ENCODE results near the gene ZYX. TPM values are rescaled to one million over a fixed set of nuclear protein-coding genes. Genes with fewer than 3 reads are reported as not detected.
"Not testable (repeated sequence)": the region's sequence is repeated elsewhere in the genome, so short reads cannot be mapped to it uniquely, and the experiment has no call there.

The ZYX gene
- total and polyA plus RNA-seq, 2 experiments from 2014 or later: 31.8 to 202 TPM

DNA sequence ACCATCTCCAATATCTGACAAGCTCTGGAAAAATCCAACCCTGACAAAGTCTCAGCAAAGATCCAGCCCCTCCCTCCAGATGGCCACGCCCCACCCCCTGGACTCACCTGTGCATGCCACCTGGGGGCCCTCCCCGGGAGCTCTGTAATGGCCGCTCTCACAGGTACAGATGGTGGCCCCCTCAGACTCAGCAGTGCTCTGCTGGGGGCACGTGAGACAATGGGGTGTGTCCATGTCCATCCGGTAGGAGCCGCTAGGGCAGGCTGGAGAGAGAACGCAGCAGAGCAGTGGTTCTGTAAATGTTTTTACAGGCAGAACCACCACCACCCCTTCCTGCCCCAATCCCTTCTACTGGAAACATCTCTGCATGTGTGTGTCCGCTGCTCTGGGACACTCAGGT, 18.0 kb downstream of the ZYX start:
- TF ChIP-seq EZH2phosphoT487 (IDR thresholded peaks at IDR 0.05; ENCODE audit: low read depth, severe bottlenecking, unreplicated experiment) (no peak), CTCF (IDR thresholded peaks at IDR 0.05; ENCODE audit: poor library complexity) (no peak), EZH2 (IDR thresholded peaks at IDR 0.05; ENCODE audit: borderline replicate concordance) (no peak)
- Histone ChIP-seq H3K79me2 (no peaks in the 10 kb centered on the region), H3K4me3 (no peak overlapping the region), H3K4me2 (no peak overlapping the region), H4K20me1 (ENCODE audit: insufficient read depth, poor library complexity, severe bottlenecking) (no peaks in the 10 kb centered on the region), H3K9me2 (replicated peaks; ENCODE audit: insufficient read depth) (no peaks in the 10 kb centered on the region), H3K36me3 (replicated peaks; ENCODE audit: insufficient read depth, low read depth) (no peaks in the 10 kb centered on the region), H3K4me1 (ENCODE audit: insufficient read depth) (peaks cover 17% of the 10 kb centered on the region), H3K9me3 (ENCODE audit: low read depth) (no peaks in the 10 kb centered on the region), H3K27me3 (no peaks in the 10 kb centered on the region), H3K27ac (no peak overlapping the region), H2AFZ (no peak overlapping the region)
- DNase-seq (ENCODE audit: low spot score): no peak
- 92% methylated on average over 8 of the region's 8 CpGs for WGBS (ENCODE audit: low lambda C conversion rate, missing lambda C conversion rate)

GRCh38 chr7:143399642-143400041, 18.5 kb downstream of the ZYX start:
- no peak overlapping the region for H3K4me2 ChIP-seq

GRCh38 chr7:143401265-143401664, 20.1 kb downstream of the ZYX start:
- Histone ChIP-seq H3K4me2 (no peak overlapping the region), H2AFZ (no peak overlapping the region), H3K9me3 (ENCODE audit: low read depth) (no peaks in the 10 kb centered on the region), H3K27me3 (no peaks in the 10 kb centered on the region), H3K27ac (no peak overlapping the region), H3K4me1 (ENCODE audit: insufficient read depth) (peaks cover 11% of the 10 kb centered on the region), H3K4me3 (no peak overlapping the region), H4K20me1 (ENCODE audit: insufficient read depth, poor library complexity, severe bottlenecking) (no peaks in the 10 kb centered on the region), H3K79me2 (no peaks in the 10 kb centered on the region), H3K36me3 (replicated peaks; ENCODE audit: insufficient read depth, low read depth) (no peaks in the 10 kb centered on the region), H3K9me2 (replicated peaks; ENCODE audit: insufficient read depth) (no peaks in the 10 kb centered on the region)
- no peak for DNase-seq (ENCODE audit: low spot score)
- WGBS (ENCODE audit: low lambda C conversion rate, missing lambda C conversion rate): 92% methylated on average over 12 of the region's 12 CpGs
- TF ChIP-seq EZH2phosphoT487 (IDR thresholded peaks at IDR 0.05; ENCODE audit: low read depth, severe bottlenecking, unreplicated experiment) (no peak), EZH2 (IDR thresholded peaks at IDR 0.05; ENCODE audit: borderline replicate concordance) (no peak), CTCF (IDR thresholded peaks at IDR 0.05; ENCODE audit: poor library complexity) (no peak)

More at GRCh38 chr7:143399642-143400041, 18.5 kb downstream of the ZYX start:
- H4K20me1 ChIP-seq (ENCODE audit: insufficient read depth, poor library complexity, severe bottlenecking): no peaks in the 10 kb centered on the region
- no peaks in the 10 kb centered on the region for H3K79me2 ChIP-seq
- H3K9me3 ChIP-seq (ENCODE audit: low read depth): no peaks in the 10 kb centered on the region
- H3K4me1 ChIP-seq (ENCODE audit: insufficient read depth): peaks cover 17% of the 10 kb centered on the region
- WGBS (ENCODE audit: low lambda C conversion rate, missing lambda C conversion rate): 95% methylated on average over 20 of the region's 20 CpGs
- no peak overlapping the region for H3K27ac ChIP-seq
- H2AFZ ChIP-seq: no peak overlapping the region
- H3K36me3 ChIP-seq (replicated peaks; ENCODE audit: insufficient read depth, low read depth): no peaks in the 10 kb centered on the region
- TF ChIP-seq EZH2phosphoT487 (IDR thresholded peaks at IDR 0.05; ENCODE audit: low read depth, severe bottlenecking, unreplicated experiment) (no peak), EZH2 (IDR thresholded peaks at IDR 0.05; ENCODE audit: borderline replicate concordance) (no peak), CTCF (IDR thresholded peaks at IDR 0.05; ENCODE audit: poor library complexity) (no peak)
- H3K9me2 ChIP-seq (replicated peaks; ENCODE audit: insufficient read depth): no peaks in the 10 kb centered on the region
- H3K4me3 ChIP-seq: no peak overlapping the region
- no peaks in the 10 kb centered on the region for H3K27me3 ChIP-seq
- DNase-seq (ENCODE audit: low spot score): no peak

DNA sequence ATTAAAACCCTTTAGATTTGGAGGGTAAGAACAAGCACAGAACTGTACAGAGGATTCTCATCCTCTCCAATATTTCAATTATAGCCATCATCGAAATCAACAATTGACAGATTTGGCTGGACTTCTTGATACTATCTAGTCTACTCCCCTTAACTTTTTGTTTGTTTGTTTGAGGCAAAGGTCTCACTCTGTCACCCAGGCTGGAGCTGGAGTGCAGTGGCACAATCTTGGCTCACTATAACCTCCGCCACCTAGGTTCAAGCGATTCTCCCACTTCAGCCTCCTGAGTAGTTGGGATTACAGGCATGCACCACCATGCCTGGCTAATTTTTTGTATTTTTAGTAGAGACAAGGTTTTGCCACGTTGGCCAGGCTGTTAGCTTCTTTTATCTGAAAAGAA, 21.1 kb downstream of the ZYX start:
- H3K4me2 ChIP-seq; H4K20me1 ChIP-seq (ENCODE audit: insufficient read depth, poor library complexity, severe bottlenecking); H3K36me3 ChIP-seq (replicated peaks; ENCODE audit: insufficient read depth, low read depth); H3K27me3 ChIP-seq; DNase-seq (ENCODE audit: low spot score); H2AFZ ChIP-seq; H3K79me2 ChIP-seq; H3K9me2 ChIP-seq (replicated peaks; ENCODE audit: insufficient read depth); H3K9me3 ChIP-seq (ENCODE audit: low read depth); H3K4me3 ChIP-seq; H3K27ac ChIP-seq: not testable (repeated sequence)
- peaks cover 13% of the 10 kb centered on the region for H3K4me1 ChIP-seq (ENCODE audit: insufficient read depth)
- 94% methylated on average over 4 of the region's 4 CpGs for WGBS (ENCODE audit: low lambda C conversion rate, missing lambda C conversion rate)
